Measurements from ENCODE around the gene MOB4. TPM values are rescaled to one million over a fixed set of nuclear protein-coding genes. Genes with fewer than 3 reads are reported as not detected.
"Not testable (repeated sequence)": the region's sequence is repeated elsewhere in the genome, so short reads cannot be mapped to it uniquely, and the experiment has no call there.

Gene MOB4
- total RNA-seq, 4 donors from 2014 or later, result 30.7 to 47.1 (median 38.5) TPM

DNA sequence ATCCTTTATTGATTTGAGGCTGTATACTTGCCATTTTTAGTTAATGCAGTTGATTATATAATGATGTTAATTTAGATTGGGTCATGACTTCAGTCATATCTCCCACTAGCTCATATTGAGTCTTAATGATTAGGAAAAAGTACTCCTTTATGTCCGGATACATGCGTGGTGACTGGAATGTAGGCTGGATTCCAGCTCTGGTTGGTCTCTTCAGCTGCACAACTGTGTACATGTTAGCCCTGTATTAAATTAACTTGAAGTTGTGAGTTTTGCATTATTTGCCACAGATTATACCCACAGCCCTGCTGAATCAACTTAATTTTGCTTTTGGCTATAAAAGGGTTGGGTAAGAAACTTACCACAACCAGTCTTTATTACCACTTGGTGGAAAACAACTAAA is 22.5 kb downstream of the MOB4 start:
- TF ChIP-seq CTCF (IDR thresholded peaks at IDR 0.05), result no peak
- no peak for TF ChIP-seq POLR2A (IDR thresholded peaks at IDR 0.05)
- H3K9me3 ChIP-seq, result no peaks in the 10 kb centered on the region
- no peaks in the 10 kb centered on the region for H3K27me3 ChIP-seq
- H3K4me3 ChIP-seq, result no peak overlapping the region
- peaks cover 8 to 88% (median 13%) of the 10 kb centered on the region in 3 donors for H3K36me3 ChIP-seq
- WGBS, 2 donors, result 46 to 52% methylated on average over 2 of the region's 2 CpGs
- no peak overlapping the region for H3K27ac ChIP-seq
- DNase-seq, result no peak
- H3K4me1 ChIP-seq, result peaks cover 0 to 8% (median 0%) of the 10 kb centered on the region in 3 donors
- intact Hi-C loops (cut with DNase I), result no loop called here

DNA sequence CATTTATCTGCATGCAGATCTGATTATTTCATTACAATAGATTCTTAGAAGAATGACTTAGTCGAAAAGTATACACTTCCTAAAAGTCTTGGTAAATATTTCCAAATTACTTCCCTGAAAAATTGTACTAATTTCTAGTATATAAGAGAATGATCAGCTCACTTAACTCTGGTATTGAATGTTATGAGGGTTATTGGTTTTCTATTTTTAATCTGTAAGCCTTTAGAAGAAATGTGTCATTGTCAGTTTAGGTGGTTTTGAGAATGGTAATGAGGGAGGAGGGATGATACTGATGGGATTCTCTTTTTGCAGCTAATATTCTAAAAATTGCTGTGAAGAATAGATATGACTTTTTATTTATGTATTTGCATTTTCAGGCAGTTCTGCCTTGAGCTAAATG is 23.9 kb downstream of the MOB4 start:
- Histone ChIP-seq H3K9me3 (no peaks in the 10 kb centered on the region), H3K4me1 (peaks cover 0 to 8% (median 0%) of the 10 kb centered on the region in 3 donors), H3K36me3 (peaks cover 8 to 97% (median 16%) of the 10 kb centered on the region in 3 donors), H3K4me3 (no peak overlapping the region), H3K27ac (no peak overlapping the region), H3K27me3 (no peaks in the 10 kb centered on the region)
- WGBS, 2 donors, result 71% methylated on average over 1 of the region's 1 CpG
- DNase-seq, result no peak
- intact Hi-C loops (cut with DNase I), result no loop called here
- TF ChIP-seq POLR2A (IDR thresholded peaks at IDR 0.05) (no peak), CTCF (IDR thresholded peaks at IDR 0.05) (no peak)

- WGBS, 2 donors, result 85 to 90% methylated on average over 3 of the region's 3 CpGs
- Histone ChIP-seq H3K4me3 (no peak overlapping the region), H3K27me3 (no peaks in the 10 kb centered on the region), H3K36me3 (peaks cover 8 to 96% (median 11%) of the 10 kb centered on the region in 3 donors), H3K4me1 (peaks cover 0 to 8% (median 0%) of the 10 kb centered on the region in 3 donors), H3K27ac (no peak overlapping the region), H3K9me3 (no peaks in the 10 kb centered on the region)
- no peak for DNase-seq
- no peak for TF ChIP-seq POLR2A (IDR thresholded peaks at IDR 0.05)
- no peak for TF ChIP-seq CTCF (IDR thresholded peaks at IDR 0.05)
- intact Hi-C loops (cut with DNase I), result no loop called here
These were observed 27.3 kb downstream of the MOB4 start for GRCh38 chr2:197543206-197543605.

DNA sequence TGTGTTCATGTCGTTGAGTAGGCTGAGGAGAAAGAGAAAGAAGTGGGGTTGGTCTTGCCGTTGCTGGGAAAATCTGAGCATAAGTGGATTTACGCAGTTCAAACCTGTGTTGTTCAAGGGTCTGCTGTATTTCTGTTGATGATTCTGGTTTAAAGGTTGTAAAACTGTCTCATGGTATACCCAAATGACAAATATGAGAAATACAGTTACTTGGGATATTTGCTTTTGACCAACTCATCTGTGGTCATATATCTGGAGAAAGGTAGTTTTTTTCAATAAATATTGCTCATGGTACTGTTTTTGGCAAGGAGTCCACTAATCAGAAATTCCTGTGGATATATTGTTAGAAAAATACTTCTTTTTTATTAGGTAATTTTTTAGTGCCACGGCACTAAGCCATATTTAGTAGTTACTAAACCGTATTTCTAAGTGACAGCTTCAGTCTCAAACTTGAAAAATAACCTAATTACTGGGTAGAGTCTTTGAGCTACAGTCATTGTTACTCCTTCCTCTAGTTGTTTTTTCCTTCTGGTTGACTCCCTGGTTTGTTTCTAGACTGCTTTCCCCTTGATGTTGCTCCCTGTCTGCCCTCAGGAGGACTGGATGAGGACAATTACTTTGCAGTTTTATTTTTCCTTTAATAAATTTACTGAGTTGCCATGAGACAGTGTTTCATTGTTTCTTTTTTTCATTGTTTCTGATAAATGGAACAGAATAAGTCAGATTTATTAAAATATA is 31.5 kb downstream of the MOB4 start:
- Histone ChIP-seq H3K27me3 (no peaks in the 10 kb centered on the region), H3K9me3 (no peaks in the 10 kb centered on the region), H3K4me1 (no peaks in the 10 kb centered on the region), H3K27ac (no peak overlapping the region), H3K4me3 (no peak overlapping the region), H3K36me3 (peaks cover 3 to 98% (median 11%) of the 10 kb centered on the region in 3 donors)
- intact Hi-C loops (cut with DNase I), result no loop called here
- TF ChIP-seq POLR2A (IDR thresholded peaks at IDR 0.05), result no peak
- no peak for TF ChIP-seq CTCF (IDR thresholded peaks at IDR 0.05)
- WGBS, 2 donors, result 89 to 90% methylated on average over 5 of the region's 5 CpGs
- DNase-seq, result no peak

DNA sequence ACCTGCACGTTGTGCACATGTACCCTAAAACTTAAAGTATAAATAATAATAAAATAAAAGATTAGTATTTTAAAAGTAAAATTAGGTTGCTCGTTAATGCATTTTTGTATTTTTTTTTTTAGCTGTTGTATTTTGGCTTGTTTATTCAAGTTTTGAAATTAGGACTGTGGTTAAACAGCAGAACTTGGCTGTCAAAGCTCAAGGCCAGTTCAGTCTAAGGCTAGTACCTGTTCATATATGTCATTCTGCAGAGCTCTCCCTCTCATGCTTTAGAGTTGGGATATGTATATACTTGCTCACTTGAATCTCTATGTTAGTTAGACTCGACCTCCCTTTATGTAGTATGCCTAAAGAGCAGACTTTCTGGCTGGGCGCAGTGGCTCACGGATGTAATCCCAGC is 32.7 kb downstream of the MOB4 start:
- H3K27me3 ChIP-seq, result no peaks in the 10 kb centered on the region
- TF ChIP-seq POLR2A (IDR thresholded peaks at IDR 0.05) (no peak), CTCF (IDR thresholded peaks at IDR 0.05) (no peak)
- peaks cover 0 to 98% (median 6%) of the 10 kb centered on the region in 3 donors for H3K36me3 ChIP-seq
- H3K4me1 ChIP-seq, result no peaks in the 10 kb centered on the region
- no peak overlapping the region for H3K4me3 ChIP-seq
- no peak overlapping the region for H3K27ac ChIP-seq
- no peak for DNase-seq
- 81 to 92% methylated on average over 5 of the region's 5 CpGs for WGBS, 2 donors
- no peaks in the 10 kb centered on the region for H3K9me3 ChIP-seq
- intact Hi-C loops (cut with DNase I), result no loop called here

GRCh38 chr2:197551260-197551659 is 35.4 kb downstream of the MOB4 start:
- H3K9me3 ChIP-seq; H3K27ac ChIP-seq; H3K4me1 ChIP-seq; H3K27me3 ChIP-seq; intact Hi-C loops (cut with DNase I); DNase-seq; H3K4me3 ChIP-seq: not testable (repeated sequence)
- 90 to 98% methylated on average over 2 of the region's 2 CpGs for WGBS, 2 donors
- peaks cover 0 to 89% (median 8%) of the 10 kb centered on the region in 3 donors for H3K36me3 ChIP-seq

All from esophagus squamous epithelium (tissue), 5 donors.